ENCODE results near the gene NKIRAS1.
"Not testable (repeated sequence)": the region's sequence is repeated elsewhere in the genome, so short reads cannot be mapped to it uniquely, and the experiment has no call there.

NKIRAS1 gene

GRCh38 chr3:23900744-23901143, 16.0 kb downstream of the NKIRAS1 start:
- ATAC-seq (no peak), DNase-seq (no peak)
- no peaks in the 10 kb centered on the region for H3K9me3 Mint-ChIP-seq
- H3K27ac Mint-ChIP-seq, result no peak overlapping the region
- peaks cover 27% of the 10 kb centered on the region for H3K36me3 Mint-ChIP-seq (ENCODE audit: low read depth)
- no peaks in the 10 kb centered on the region for H3K27me3 Mint-ChIP-seq
- H3K4me3 Mint-ChIP-seq, result no peak overlapping the region
- H3K4me1 Mint-ChIP-seq, result no peaks in the 10 kb centered on the region

DNA sequence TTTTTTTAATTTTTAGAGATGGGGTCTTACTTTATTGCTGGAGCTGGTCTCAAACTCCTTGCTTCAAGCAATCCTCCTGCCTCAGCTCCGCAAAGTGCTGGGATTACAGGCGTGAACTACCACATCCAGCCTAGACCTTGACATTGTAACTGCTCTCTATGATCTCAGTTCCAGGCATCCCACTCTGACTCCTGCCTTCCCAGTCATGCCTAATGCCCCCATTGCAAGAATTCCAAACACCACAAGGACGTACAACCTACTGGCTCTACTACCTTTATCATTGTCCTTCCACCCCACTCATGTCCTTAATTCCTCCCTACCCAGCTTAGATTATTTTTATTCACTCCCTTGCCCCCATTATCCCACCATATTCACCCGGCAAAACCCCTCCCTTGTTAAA, 21.6 kb downstream of the NKIRAS1 start:
- Mint-ChIP-seq H3K4me3 (no peak overlapping the region), H3K27ac (no peak overlapping the region), H3K36me3 (ENCODE audit: low read depth) (peaks cover 25% of the 10 kb centered on the region), H3K4me1 (no peaks in the 10 kb centered on the region), H3K9me3 (no peaks in the 10 kb centered on the region), H3K27me3 (no peaks in the 10 kb centered on the region)
- ATAC-seq, result no peak
- DNase-seq, result no peak

DNA sequence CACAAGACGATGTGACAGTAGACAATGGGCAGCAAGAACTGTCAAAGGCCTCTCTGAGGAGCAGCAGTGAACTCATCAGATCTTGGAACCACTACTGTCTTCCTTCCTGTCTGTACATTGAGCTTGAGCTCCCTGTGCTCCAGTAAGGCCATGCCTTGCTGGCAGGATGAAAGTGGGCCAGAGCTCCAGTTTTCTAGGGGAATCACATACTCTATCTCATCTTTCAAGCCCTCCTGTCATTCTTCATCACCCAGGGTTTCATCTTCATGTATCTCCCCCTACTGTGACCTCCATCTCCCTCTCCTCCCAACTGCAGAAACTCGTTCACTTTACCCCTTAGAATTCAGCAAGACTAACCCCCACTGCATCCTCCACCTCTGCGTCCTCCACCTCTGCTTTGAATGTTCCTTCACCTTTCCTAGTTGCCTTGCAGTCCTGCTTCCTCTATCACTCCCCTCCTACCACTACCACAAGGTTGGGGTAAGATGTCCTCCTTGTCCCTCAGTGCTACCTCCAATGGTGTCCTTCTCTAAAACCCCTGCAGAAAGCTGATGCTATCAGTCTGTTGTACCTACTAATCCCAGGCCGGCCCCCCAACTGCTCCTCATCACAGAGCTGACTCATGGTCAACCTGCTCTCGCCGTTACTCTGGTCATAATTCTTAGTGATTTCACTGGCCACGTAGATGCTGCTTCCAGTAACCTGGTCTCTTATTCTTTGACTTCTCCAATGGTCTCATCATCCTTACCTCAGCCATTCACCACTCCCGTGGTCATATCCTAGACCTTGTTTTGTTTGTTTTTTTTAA, 22.3 kb downstream of the NKIRAS1 start:
- peak; percentile 36 for ATAC-seq
- Mint-ChIP-seq H3K4me1 (no peaks in the 10 kb centered on the region), H3K36me3 (ENCODE audit: low read depth) (peaks cover 23% of the 10 kb centered on the region), H3K4me3 (no peak overlapping the region), H3K27me3 (no peaks in the 10 kb centered on the region), H3K27ac (no peak overlapping the region), H3K9me3 (no peaks in the 10 kb centered on the region)
- DNase-seq, result no peak

DNA sequence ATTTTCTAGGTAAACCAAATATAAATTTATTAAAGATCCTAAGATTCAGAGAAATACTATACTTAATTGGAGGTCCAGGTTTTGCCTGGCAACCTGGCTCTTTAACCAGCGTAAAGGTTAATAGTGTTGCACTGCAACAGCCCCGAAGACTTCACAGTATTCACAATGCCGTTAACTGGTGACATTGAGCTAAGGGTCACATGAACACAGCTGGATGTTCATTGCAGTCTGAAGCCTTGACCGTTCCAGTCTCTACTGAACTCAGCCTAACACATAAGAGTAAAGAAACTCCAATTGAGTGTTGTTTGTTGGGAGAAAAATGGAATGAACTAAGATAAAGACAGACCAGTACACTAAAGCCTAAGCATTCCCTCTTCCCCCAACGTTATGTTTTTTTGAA, 26.8 kb downstream of the NKIRAS1 start:
- Mint-ChIP-seq H3K36me3 (ENCODE audit: low read depth) (peaks cover 3% of the 10 kb centered on the region), H3K27me3 (no peaks in the 10 kb centered on the region), H3K9me3 (no peaks in the 10 kb centered on the region), H3K4me1 (no peaks in the 10 kb centered on the region), H3K4me3 (no peak overlapping the region), H3K27ac (no peak overlapping the region)
- no peak for DNase-seq
- ATAC-seq, result no peak

DNA sequence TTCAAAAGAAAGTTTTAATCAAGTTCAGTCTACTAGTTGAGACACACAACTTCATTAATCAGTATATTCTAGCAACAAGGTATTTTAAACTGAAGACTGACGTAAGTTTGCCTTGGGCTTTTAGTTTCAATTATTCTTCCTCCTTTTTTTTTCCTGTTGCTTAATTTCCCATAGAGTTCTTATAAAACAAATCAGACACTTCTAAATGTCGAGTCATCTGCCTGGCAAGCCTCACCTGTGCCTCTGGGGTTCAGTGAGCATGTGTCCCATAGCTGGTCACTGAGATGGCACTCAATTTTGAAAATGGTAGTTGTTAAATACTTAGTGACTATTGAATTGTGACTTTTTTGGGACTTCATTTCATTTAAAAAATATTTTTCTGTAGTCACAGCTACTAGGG, 27.4 kb downstream of the NKIRAS1 start:
- no peak overlapping the region for H3K27ac Mint-ChIP-seq
- H3K36me3 Mint-ChIP-seq (ENCODE audit: low read depth), result peaks cover 3% of the 10 kb centered on the region
- no peaks in the 10 kb centered on the region for H3K27me3 Mint-ChIP-seq
- H3K4me1 Mint-ChIP-seq, result no peaks in the 10 kb centered on the region
- no peak overlapping the region for H3K4me3 Mint-ChIP-seq
- H3K9me3 Mint-ChIP-seq, result no peaks in the 10 kb centered on the region
- ATAC-seq, result no peak
- DNase-seq, result no peak

DNA sequence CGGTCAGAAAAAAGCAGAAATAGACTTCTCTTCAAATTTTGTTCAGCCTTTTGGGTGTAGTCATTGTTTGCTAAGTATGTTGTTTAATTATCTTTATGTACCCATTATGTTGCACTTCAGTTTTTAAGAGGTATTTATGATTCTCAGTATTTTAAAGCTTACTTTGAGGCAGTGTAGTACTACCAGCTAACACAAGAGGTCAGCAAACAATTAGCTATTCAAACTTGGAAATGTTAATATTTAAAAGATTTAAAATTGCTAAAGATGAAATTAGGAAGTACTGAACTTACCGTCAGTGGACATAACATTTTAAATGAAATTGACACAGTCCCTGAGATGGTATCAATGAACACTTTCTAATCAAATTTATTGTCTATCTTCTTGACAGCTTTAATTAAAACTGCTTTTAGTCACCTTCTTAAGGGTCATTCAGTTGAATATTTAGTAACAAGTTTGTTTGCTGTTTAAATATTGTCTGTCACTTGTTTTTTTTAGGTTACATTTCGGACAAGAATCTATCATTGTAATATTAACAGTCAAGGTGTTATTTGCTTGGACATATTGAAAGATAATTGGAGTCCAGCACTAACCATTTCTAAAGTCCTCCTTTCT, 28.1 kb downstream of the NKIRAS1 start:
- Mint-ChIP-seq H3K9me3 (no peaks in the 10 kb centered on the region), H3K36me3 (ENCODE audit: low read depth) (peaks cover 2% of the 10 kb centered on the region), H3K27ac (no peak overlapping the region), H3K4me3 (no peak overlapping the region), H3K27me3 (no peaks in the 10 kb centered on the region), H3K4me1 (no peaks in the 10 kb centered on the region)
- DNase-seq (no peak), ATAC-seq (no peak)

DNA sequence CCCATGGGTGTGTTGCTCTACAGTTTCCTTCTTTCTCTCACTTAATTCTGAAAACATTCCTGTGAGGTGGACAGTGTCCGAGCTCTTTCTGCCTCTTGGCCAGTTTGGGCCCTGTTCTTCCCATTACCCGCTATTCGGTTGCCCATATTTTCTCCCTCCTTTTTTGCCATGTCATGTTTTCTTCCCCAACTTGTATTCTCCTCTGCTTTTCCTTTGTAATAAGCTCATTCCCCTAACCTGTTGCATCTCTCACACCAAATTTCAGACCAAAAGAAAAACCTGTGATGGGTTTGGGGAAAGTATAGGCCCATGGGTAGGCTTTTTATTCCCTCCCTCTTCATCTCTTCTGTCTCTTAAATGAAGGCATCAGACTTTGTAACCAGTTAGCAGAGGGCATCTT, 30.5 kb downstream of the NKIRAS1 start:
- Mint-ChIP-seq H3K27ac (no peak overlapping the region), H3K9me3 (no peaks in the 10 kb centered on the region), H3K4me1 (peaks cover 6% of the 10 kb centered on the region), H3K27me3 (no peaks in the 10 kb centered on the region), H3K4me3 (no peak overlapping the region), H3K36me3 (ENCODE audit: low read depth) (peaks cover 10% of the 10 kb centered on the region)
- DNase-seq (no peak), ATAC-seq (no peak)

- no peak overlapping the region for H3K27ac Mint-ChIP-seq
- H3K27me3 Mint-ChIP-seq, result no peaks in the 10 kb centered on the region
- no peak overlapping the region for H3K4me3 Mint-ChIP-seq
- DNase-seq (no peak), ATAC-seq (no peak)
- peaks cover 10% of the 10 kb centered on the region for H3K36me3 Mint-ChIP-seq (ENCODE audit: low read depth)
- H3K9me3 Mint-ChIP-seq, result no peaks in the 10 kb centered on the region
- H3K4me1 Mint-ChIP-seq, result peaks cover 14% of the 10 kb centered on the region
These were observed 31.6 kb downstream of the NKIRAS1 start for GRCh38 chr3:23885210-23885609.

DNA sequence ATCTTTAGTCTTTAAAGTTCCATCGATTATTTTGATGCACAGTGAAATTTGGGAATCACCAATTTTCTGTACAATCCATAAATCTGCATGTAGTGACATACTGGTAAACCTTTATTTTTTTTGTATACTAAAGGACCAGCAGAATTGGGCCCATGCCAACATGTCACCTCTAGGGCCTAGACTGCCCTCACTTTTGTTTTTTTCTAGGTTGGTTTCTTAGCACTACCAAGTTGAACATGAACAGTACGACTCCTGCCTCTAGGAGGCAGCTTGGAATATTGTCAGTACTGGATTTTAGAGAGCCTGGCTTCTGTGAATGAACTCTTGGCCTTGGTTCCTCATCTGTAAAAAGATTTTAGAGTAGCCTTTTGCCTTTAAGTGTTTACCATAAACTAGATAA, 32.3 kb downstream of the NKIRAS1 start:
- no peaks in the 10 kb centered on the region for H3K9me3 Mint-ChIP-seq
- peaks cover 10% of the 10 kb centered on the region for H3K36me3 Mint-ChIP-seq (ENCODE audit: low read depth)
- H3K4me1 Mint-ChIP-seq, result peaks cover 14% of the 10 kb centered on the region
- no peak for ATAC-seq
- no peak overlapping the region for H3K27ac Mint-ChIP-seq
- H3K4me3 Mint-ChIP-seq, result no peak overlapping the region
- no peaks in the 10 kb centered on the region for H3K27me3 Mint-ChIP-seq
- no peak for DNase-seq

DNA sequence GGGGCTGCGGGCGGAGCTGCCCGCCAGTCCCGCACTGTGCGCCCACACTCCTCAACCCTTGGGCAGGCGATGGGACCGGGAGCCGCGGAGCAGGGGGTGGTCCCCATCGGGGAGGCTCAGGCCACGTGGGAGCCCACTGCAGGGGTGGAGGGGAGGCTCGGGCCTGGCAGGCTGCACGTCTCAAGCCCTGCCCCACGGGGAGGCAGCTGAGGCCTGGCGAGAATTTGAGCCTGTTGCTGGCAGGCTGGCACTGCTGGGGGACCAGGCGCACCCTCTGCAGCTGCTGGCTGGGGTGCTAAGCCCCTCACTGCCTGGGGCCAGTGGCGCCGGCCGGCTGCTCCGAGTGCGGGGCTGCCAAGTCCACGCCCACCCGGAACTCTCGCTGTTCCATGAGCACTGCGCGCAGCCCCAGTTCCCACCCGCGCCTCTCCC, 34.3 kb downstream of the NKIRAS1 start:
- Mint-ChIP-seq H3K9me3 (no peaks in the 10 kb centered on the region), H3K27me3 (no peaks in the 10 kb centered on the region), H3K27ac (no peak overlapping the region), H3K4me1 (peaks cover 17% of the 10 kb centered on the region), H3K36me3 (ENCODE audit: low read depth) (peaks cover 18% of the 10 kb centered on the region), H3K4me3 (no peak overlapping the region)
- no peak for DNase-seq
- ATAC-seq, result no peak

GRCh38 chr3:23881993-23882392, 34.8 kb downstream of the NKIRAS1 start:
- not testable (repeated sequence) for ATAC-seq, DNase-seq, H3K9me3 Mint-ChIP-seq, H3K27me3 Mint-ChIP-seq
- Mint-ChIP-seq H3K4me1 (peaks cover 17% of the 10 kb centered on the region), H3K27ac (peak overlapping the region; percentile 8), H3K4me3 (peak overlapping the region; percentile 63), H3K36me3 (ENCODE audit: low read depth) (peaks cover 18% of the 10 kb centered on the region)

GRCh38 chr3:23880703-23881339, 36.0 kb downstream of the NKIRAS1 start:
- no peak overlapping the region for H3K4me3 Mint-ChIP-seq
- H3K9me3 Mint-ChIP-seq, result no peaks in the 10 kb centered on the region
- peaks cover 17% of the 10 kb centered on the region for H3K4me1 Mint-ChIP-seq
- peaks cover 18% of the 10 kb centered on the region for H3K36me3 Mint-ChIP-seq (ENCODE audit: low read depth)
- no peak for DNase-seq
- H3K27ac Mint-ChIP-seq, result no peak overlapping the region
- ATAC-seq, result no peak
- no peaks in the 10 kb centered on the region for H3K27me3 Mint-ChIP-seq

DNA sequence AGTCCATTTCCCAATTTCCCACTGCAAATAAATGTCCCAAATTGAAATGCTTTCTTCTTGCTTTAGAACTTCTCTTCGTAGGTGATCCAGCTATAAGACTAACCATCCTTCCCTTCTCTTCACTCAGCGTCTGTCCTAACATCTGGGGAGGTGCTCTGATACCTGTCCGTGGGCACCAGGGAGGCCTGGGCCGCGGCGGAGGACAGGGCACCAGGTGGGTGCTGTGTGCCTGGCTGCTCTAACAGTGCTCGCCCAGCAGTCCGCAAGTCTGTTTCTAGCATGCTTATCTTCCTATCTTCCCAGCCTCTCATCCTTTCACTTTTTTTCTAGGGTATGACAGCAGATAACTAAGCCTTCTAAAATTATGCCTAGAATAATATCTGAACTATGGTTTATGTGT, 37.3 kb downstream of the NKIRAS1 start:
- Mint-ChIP-seq H3K4me3 (no peak overlapping the region), H3K9me3 (no peaks in the 10 kb centered on the region), H3K36me3 (ENCODE audit: low read depth) (peaks cover 18% of the 10 kb centered on the region), H3K27ac (no peak overlapping the region), H3K27me3 (no peaks in the 10 kb centered on the region), H3K4me1 (peaks cover 18% of the 10 kb centered on the region)
- no peak for DNase-seq
- ATAC-seq, result no peak

DNA sequence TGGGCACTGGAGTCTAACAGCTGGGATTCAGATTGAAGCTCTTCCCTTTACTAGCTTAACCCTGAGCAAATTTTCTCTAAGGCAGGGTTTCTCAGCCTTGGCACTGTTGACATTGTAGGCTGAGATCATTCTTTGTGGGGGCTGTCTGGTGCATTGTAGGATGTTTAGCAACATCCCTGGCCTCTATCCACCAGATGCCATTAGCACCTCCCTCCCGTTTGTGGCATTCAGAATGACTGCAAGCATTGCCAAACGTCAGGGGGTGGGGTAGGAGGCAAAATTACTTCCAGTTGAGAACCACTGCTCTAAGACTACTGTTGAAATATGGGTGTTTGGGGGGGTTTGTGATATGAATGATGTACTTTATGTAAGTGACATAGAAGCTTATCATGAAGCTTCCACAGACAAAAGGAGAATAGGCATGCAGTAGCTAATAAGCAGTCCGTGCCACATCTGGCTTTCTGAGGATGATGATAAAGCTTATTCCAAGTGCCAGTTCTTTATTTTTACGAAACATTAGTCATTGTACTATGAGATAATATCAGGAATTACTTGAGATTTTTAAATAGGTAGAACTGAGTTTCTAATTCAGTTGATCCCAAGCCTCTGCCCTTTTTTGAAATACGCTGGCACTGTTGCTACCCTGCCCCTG, 39.3 kb downstream of the NKIRAS1 start:
- no peak for ATAC-seq
- Mint-ChIP-seq H3K27me3 (no peaks in the 10 kb centered on the region), H3K4me3 (no peak overlapping the region), H3K9me3 (no peaks in the 10 kb centered on the region), H3K27ac (no peak overlapping the region), H3K36me3 (ENCODE audit: low read depth) (peaks cover 17% of the 10 kb centered on the region), H3K4me1 (peaks cover 20% of the 10 kb centered on the region)
- no peak for DNase-seq

DNA sequence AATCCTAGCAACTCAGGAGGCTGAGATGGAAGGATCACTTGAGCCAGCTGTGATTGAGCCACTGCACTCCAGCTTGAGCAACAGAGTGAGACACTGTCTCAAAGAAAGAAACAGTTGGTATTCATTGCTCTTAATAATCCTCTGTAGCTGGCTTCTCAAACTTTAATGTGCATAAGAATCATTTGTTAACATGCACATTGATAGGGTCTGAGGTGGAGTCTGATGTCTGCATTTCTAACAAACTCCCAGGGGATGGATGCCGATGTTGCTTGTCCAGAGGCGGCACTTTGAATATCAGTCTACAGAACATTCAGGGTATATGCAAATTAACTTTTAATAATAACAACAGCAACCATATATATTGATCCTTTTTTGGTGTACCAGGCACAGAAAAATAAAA, 39.9 kb downstream of the NKIRAS1 start:
- DNase-seq (no peak), ATAC-seq (no peak)
- H3K27me3 Mint-ChIP-seq, result no peaks in the 10 kb centered on the region
- H3K4me3 Mint-ChIP-seq, result no peak overlapping the region
- no peak overlapping the region for H3K27ac Mint-ChIP-seq
- H3K36me3 Mint-ChIP-seq (ENCODE audit: low read depth), result peaks cover 15% of the 10 kb centered on the region
- H3K4me1 Mint-ChIP-seq, result peaks cover 20% of the 10 kb centered on the region
- no peaks in the 10 kb centered on the region for H3K9me3 Mint-ChIP-seq

Data from activated naive CD8-positive, alpha-beta T cell treated with anti-CD3 and anti-CD28 coated beads, Interleukin-2, amount 50 U/mL, for 24 hours (primary cell).